MCF 10A (cell line): ENCODE results near the gene HS3ST5. TPM values are rescaled to one million over a fixed set of nuclear protein-coding genes. Genes with fewer than 3 reads are reported as not detected.

Experiments used
- BruUV-seq: library from RNA; stranded (reverse); fragments of 400-500 nt; replicated peaks from 2 replicates; lab custom pipeline; 2021; lab: Mats Ljungman, UMichigan
- CTCF ChIA-PET: fragments of 300-600 bp; sonication (Branson Sonifier 250); formaldehyde crosslinking; extraction: SDS; loops from one replicate; lab custom pipeline; 2021; ENCODE audit warnings: antibody characterized with exemption, inconsistent platforms; lab: Yijun Ruan, JAX
- POLR2A ChIA-PET: fragments of 300-600, 350-650 bp; sonication (Branson Sonifier 250); formaldehyde crosslinking; extraction: SDS; loops from one replicate; lab custom pipeline; 2020; ENCODE audit warnings: antibody characterized with exemption, inconsistent platforms; lab: Yijun Ruan, JAX
- DNase-seq: peaks from one replicate; pipeline ENCODE4 v3.0.0-alpha.2; 2018; ENCODE audit not compliant: unreplicated experiment
- H3K27ac Mint-ChIP-seq: one replicate; pipeline ENCODE4 v1.8.0; 2022; ENCODE audit warnings: mild to moderate bottlenecking, low read depth, mixed read lengths; ENCODE audit not compliant: unreplicated experiment
- H3K27me3 Mint-ChIP-seq: one replicate; pipeline ENCODE4 v1.8.0; 2022; ENCODE audit warnings: mixed read lengths; ENCODE audit not compliant: insufficient read depth, unreplicated experiment
- H3K36me3 Mint-ChIP-seq: one replicate; pipeline ENCODE4 v1.8.0; 2022; ENCODE audit warnings: mild to moderate bottlenecking, moderate library complexity, mixed read lengths; ENCODE audit not compliant: insufficient read depth, unreplicated experiment
- H3K4me1 Mint-ChIP-seq: one replicate; pipeline ENCODE4 v1.8.0; 2022; ENCODE audit warnings: mixed read lengths; ENCODE audit not compliant: insufficient read depth, unreplicated experiment
- H3K4me3 Mint-ChIP-seq: one replicate; pipeline ENCODE4 v1.8.0; 2022; ENCODE audit warnings: mild to moderate bottlenecking, moderate library complexity, mixed read lengths; ENCODE audit not compliant: unreplicated experiment
- H3K9me3 Mint-ChIP-seq: one replicate; pipeline ENCODE4 v1.8.0; 2022; ENCODE audit warnings: mixed read lengths; ENCODE audit not compliant: unreplicated experiment
- CTCF ChIP-seq: fragments of 200-600 bp; IDR thresholded peaks from one replicate; pipeline ENCODE4 v1.8.0; 2022; ENCODE audit warnings: antibody characterized with exemption, mild to moderate bottlenecking; ENCODE audit not compliant: unreplicated experiment
- intact Hi-C: fragments of 100-400 bp; cut with micrococcal nuclease; formaldehyde crosslinking; loops from 2 replicates; pipeline ENCODE4 v1.14.1; 2022
- total RNA-seq: library from RNA; stranded (reverse); gene quantifications from 2 replicates; pipeline ENCODE4 v1.2.3, GENCODE V29; 2022

HS3ST5 gene
- total RNA-seq, 1 experiment from 2014 or later, result not detected

DNA sequence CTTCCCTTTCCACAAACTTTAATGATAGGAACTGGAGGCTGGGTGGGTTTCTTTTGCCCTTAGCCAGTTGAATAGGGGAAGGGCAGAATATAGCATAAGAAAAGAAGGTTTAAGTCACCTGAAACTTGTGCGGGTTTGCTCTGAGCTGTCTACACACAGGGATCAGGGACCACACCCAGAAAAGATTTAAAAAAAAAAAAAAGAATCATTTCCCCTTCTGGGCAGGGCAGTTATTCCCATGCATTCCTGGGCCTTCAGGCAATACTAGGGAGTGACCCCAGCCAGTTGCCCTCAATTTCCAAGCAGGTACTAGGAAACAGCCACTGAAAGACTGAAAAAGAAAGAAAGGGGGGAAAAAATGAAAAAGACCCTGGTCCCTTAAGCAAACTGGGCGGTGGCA is 332.3 kb downstream of the HS3ST5 start:
- CTCF ChIA-PET, result interaction anchor here (1.0 kb wide), 1 partner anchor 98 kb away, joined by 4 read pairs; no protein-coding TSS in a partner anchor
- Mint-ChIP-seq H3K4me1 (peaks cover 12% of the 10 kb centered on the region), H3K27ac (no peak overlapping the region), H3K9me3 (no peaks in the 10 kb centered on the region), H3K4me3 (no peak overlapping the region), H3K36me3 (no peaks in the 10 kb centered on the region), H3K27me3 (no peaks in the 10 kb centered on the region)
- no TSS peak for BruUV-seq
- TF ChIP-seq CTCF, result no peak
- POLR2A ChIA-PET, result no interaction called here
- DNase-seq, result no peak
- intact Hi-C loops, result no loop called here

GRCh38 chr6:114009192-114009591 is 333.6 kb downstream of the HS3ST5 start:
- POLR2A ChIA-PET, result interaction anchor here (0.6 kb wide), 1 partner anchor 29 kb away, joined by 3 read pairs; no protein-coding TSS in a partner anchor
- CTCF ChIA-PET, result interaction anchor here (0.9 kb wide), 1 partner anchor 13 kb away, joined by 3 read pairs; no protein-coding TSS in a partner anchor
- Mint-ChIP-seq H3K9me3 (no peaks in the 10 kb centered on the region), H3K4me3 (no peak overlapping the region), H3K4me1 (peaks cover 12% of the 10 kb centered on the region), H3K27me3 (no peaks in the 10 kb centered on the region), H3K27ac (no peak overlapping the region), H3K36me3 (no peaks in the 10 kb centered on the region)
- no peak for TF ChIP-seq CTCF
- intact Hi-C loops, result no loop called here
- no TSS peak for BruUV-seq
- no peak for DNase-seq

DNA sequence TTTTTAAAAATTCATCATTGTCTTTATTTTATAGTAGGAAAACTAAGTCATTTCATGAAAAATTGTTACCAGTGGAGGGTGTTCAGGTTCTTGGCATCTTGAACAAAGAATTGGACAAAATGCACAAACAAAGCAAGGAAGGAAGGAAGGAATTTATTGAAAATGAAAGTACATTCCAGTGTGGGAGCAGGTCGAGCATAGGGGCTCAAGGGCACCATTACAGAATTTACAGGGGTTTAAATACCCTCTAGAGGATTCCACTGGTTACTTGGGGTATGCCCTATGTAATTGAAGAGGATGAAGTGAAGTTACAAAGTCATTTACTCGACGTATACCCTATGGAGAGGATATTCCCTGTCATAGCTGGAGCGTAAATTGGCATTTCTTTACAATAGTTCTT is 334.5 kb downstream of the HS3ST5 start:
- Mint-ChIP-seq H3K27me3 (no peaks in the 10 kb centered on the region), H3K4me1 (peaks cover 12% of the 10 kb centered on the region), H3K9me3 (no peaks in the 10 kb centered on the region), H3K4me3 (no peak overlapping the region), H3K36me3 (no peaks in the 10 kb centered on the region), H3K27ac (no peak overlapping the region)
- BruUV-seq, result no TSS peak
- no peak for DNase-seq
- no peak for TF ChIP-seq CTCF
- ChIA-PET CTCF (no interaction called here), POLR2A (no interaction called here)
- intact Hi-C loops, result no loop called here

- DNase-seq, result no peak
- CTCF ChIA-PET, result interaction anchor here (2.9 kb wide), 1 partner anchor 12 kb away, joined by 24 read pairs; no protein-coding TSS in a partner anchor
- BruUV-seq, result no TSS peak
- no peak overlapping the region for H3K4me3 Mint-ChIP-seq
- no peaks in the 10 kb centered on the region for H3K27me3 Mint-ChIP-seq
- no peak overlapping the region for H3K27ac Mint-ChIP-seq
- TF ChIP-seq CTCF, result no peak
- intact Hi-C loops, result no loop called here
- H3K36me3 Mint-ChIP-seq, result no peaks in the 10 kb centered on the region
- POLR2A ChIA-PET, result no interaction called here
- no peaks in the 10 kb centered on the region for H3K9me3 Mint-ChIP-seq
- H3K4me1 Mint-ChIP-seq, result peaks cover 12% of the 10 kb centered on the region
Measured at GRCh38 chr6:114007516-114007915, 335.3 kb downstream of the HS3ST5 start.
